Suprapubic skin (tissue), 3 donors: ENCODE data around the gene CRB2.

Experiments
- POLR2A ChIP-seq, 2 donors: fragments of 450-650 bp; IDR thresholded peaks; one replicate each; pipeline ENCODE4 v1.6.1; 2017; ENCODE audit warnings: antibody characterized with exemption in 2 of 2, mild to moderate bottlenecking in 2 of 2, moderate library complexity in 2 of 2
- TF ChIP-seq, protein P1 (sequence below), 2 donors: fragments of 200-600 bp in 1 of 2; fragments of 450-650 bp in 1 of 2; sonication (generic) in 1 of 2; IDR thresholded peaks; one replicate each; pipeline ENCODE4 v1.5.1; 2016 to 2019; ENCODE audit warnings: antibody characterized with exemption in 2 of 2, mild to moderate bottlenecking in 1 of 2, moderate library complexity in 1 of 2

DNA sequence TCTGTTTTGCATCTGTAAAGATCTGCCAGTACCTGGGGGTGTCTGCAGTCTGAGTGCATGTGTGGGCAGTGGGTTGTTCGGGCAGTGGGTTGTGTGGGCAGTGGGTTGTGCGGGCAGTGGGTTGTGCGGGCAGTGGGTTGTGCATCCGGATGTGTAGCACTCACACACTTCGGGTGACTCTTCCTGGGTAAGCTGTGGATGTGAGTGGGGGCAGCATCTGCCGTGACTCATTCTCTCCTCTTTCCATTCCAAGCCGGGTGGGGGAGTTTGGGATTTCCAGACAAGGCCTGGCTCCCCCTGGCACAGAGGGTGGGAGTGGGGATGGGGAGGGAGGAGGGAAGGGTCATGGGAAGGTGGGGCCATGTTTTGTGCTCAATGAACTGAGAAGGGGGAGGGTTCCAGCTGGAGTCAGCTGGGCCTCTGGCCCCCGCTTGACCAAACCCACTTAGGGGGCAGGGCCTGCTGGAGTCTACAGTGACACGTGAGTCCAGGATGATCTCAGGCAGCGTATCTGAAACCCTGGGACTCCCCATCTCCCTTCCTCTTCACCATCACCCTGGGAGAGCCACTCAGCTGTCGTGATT, 8.3 kb downstream of the CRB2 start:
- TF ChIP-seq, protein P1, sequence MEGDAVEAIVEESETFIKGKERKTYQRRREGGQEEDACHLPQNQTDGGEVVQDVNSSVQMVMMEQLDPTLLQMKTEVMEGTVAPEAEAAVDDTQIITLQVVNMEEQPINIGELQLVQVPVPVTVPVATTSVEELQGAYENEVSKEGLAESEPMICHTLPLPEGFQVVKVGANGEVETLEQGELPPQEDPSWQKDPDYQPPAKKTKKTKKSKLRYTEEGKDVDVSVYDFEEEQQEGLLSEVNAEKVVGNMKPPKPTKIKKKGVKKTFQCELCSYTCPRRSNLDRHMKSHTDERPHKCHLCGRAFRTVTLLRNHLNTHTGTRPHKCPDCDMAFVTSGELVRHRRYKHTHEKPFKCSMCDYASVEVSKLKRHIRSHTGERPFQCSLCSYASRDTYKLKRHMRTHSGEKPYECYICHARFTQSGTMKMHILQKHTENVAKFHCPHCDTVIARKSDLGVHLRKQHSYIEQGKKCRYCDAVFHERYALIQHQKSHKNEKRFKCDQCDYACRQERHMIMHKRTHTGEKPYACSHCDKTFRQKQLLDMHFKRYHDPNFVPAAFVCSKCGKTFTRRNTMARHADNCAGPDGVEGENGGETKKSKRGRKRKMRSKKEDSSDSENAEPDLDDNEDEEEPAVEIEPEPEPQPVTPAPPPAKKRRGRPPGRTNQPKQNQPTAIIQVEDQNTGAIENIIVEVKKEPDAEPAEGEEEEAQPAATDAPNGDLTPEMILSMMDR (IDR thresholded peaks at IDR 0.05), result no peak
- no peak for TF ChIP-seq POLR2A (IDR thresholded peaks at IDR 0.05)
